WI38 (cell line): Measurements from ENCODE around the gene SYCP2.
A peak's percentile ranks its signal among the peaks of the same experiment; 100 is the strongest.

ENCODE experiments used
- H3K4me3 ChIP-seq: 2 replicates; pipeline ENCODE4 v1.5.1; 2011; ENCODE audit warnings: low read depth, mild to moderate bottlenecking, control low read depth, low read length
- TF ChIP-seq, protein P1 (sequence below): IDR thresholded peaks from 2 replicates; pipeline ENCODE4 v1.5.1; 2012; ENCODE audit warnings: low read depth, mild to moderate bottlenecking, control low read depth, low read length

The SYCP2 gene

GRCh38 chr20:59937150-59937549 lies 3.7 kb upstream of the SYCP2 start:
- TF ChIP-seq, protein P1, sequence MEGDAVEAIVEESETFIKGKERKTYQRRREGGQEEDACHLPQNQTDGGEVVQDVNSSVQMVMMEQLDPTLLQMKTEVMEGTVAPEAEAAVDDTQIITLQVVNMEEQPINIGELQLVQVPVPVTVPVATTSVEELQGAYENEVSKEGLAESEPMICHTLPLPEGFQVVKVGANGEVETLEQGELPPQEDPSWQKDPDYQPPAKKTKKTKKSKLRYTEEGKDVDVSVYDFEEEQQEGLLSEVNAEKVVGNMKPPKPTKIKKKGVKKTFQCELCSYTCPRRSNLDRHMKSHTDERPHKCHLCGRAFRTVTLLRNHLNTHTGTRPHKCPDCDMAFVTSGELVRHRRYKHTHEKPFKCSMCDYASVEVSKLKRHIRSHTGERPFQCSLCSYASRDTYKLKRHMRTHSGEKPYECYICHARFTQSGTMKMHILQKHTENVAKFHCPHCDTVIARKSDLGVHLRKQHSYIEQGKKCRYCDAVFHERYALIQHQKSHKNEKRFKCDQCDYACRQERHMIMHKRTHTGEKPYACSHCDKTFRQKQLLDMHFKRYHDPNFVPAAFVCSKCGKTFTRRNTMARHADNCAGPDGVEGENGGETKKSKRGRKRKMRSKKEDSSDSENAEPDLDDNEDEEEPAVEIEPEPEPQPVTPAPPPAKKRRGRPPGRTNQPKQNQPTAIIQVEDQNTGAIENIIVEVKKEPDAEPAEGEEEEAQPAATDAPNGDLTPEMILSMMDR: no peak

GRCh38 chr20:59936409-59936808 lies 3.0 kb upstream of the SYCP2 start:
- H3K4me3 ChIP-seq: no peak overlapping the region
- TF ChIP-seq, protein P1: no peak

More at GRCh38 chr20:59937150-59937549, 3.7 kb upstream of the SYCP2 start:
- no peak overlapping the region for H3K4me3 ChIP-seq

- no peak overlapping the region for H3K4me3 ChIP-seq
- TF ChIP-seq, protein P1: no peak
Observed at GRCh38 chr20:59935457-59936185, 2.2 kb upstream of the SYCP2 start.

- TF ChIP-seq, protein P1: peak; percentile 89
- H3K4me3 ChIP-seq: peak overlapping the region; percentile 59
Observed at GRCh38 chr20:59933849-59934585, 580 bp upstream of the SYCP2 start.

DNA sequence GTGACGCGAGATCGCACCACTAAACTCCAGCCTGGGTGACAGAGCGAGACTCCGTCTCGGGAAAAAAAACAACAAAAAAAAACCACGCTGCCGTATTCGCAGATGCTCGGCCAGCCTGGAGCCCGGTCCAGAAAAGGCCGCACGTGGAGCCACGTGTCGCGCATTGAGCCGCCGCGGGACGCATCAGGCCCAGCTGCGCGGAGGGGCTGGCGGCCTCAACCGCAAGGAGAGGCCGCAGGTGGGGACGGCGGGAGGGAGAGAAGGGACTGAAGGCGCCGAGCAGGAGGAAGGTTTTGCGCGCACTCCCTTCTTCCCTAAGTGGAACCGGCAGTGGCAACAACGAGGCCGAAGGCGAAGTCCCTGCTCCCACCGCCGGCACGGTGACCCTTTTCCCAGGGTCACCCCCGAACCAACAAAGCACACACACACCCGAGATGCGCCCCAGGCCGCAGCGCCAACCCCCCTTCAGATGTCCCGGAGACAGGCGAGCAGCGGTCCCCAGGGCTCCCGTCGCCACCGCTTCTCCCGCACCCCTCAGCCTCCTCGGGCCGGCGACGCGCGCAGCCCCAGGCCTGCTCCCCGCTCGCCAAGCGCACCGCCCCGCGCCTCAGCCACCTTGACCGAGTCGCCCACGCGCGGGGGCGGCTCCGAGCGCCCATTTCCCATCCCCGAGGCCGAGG lies 681 bp downstream of the SYCP2 start:
- TF ChIP-seq, protein P1: no peak
- H3K4me3 ChIP-seq: no peak overlapping the region

GRCh38 chr20:59931511-59932312 lies 1.7 kb downstream of the SYCP2 start:
- TF ChIP-seq, protein P1: no peak
- no peak overlapping the region for H3K4me3 ChIP-seq
